MCF 10A (cell line): ENCODE results near the gene ATRIP. TPM values are rescaled to one million over a fixed set of nuclear protein-coding genes. Genes with fewer than 3 reads are reported as not detected.

Experiments
- BruUV-seq: library from RNA; stranded (reverse); fragments of 400-500 nt; replicated peaks from 2 replicates; lab custom pipeline; 2021; lab: Mats Ljungman, UMichigan
- CTCF ChIA-PET: fragments of 300-600 bp; sonication (Branson Sonifier 250); formaldehyde crosslinking; extraction: SDS; loops from one replicate; lab custom pipeline; 2021; ENCODE audit warnings: antibody characterized with exemption, inconsistent platforms; lab: Yijun Ruan, JAX
- POLR2A ChIA-PET: fragments of 300-600, 350-650 bp; sonication (Branson Sonifier 250); formaldehyde crosslinking; extraction: SDS; loops from one replicate; lab custom pipeline; 2020; ENCODE audit warnings: antibody characterized with exemption, inconsistent platforms; lab: Yijun Ruan, JAX
- DNase-seq: peaks from one replicate; pipeline ENCODE4 v3.0.0-alpha.2; 2018; ENCODE audit not compliant: unreplicated experiment
- H3K27ac Mint-ChIP-seq: one replicate; pipeline ENCODE4 v1.8.0; 2022; ENCODE audit warnings: mild to moderate bottlenecking, low read depth, mixed read lengths; ENCODE audit not compliant: unreplicated experiment
- H3K27me3 Mint-ChIP-seq: one replicate; pipeline ENCODE4 v1.8.0; 2022; ENCODE audit warnings: mixed read lengths; ENCODE audit not compliant: insufficient read depth, unreplicated experiment
- H3K36me3 Mint-ChIP-seq: one replicate; pipeline ENCODE4 v1.8.0; 2022; ENCODE audit warnings: mild to moderate bottlenecking, moderate library complexity, mixed read lengths; ENCODE audit not compliant: insufficient read depth, unreplicated experiment
- H3K4me1 Mint-ChIP-seq: one replicate; pipeline ENCODE4 v1.8.0; 2022; ENCODE audit warnings: mixed read lengths; ENCODE audit not compliant: insufficient read depth, unreplicated experiment
- H3K4me3 Mint-ChIP-seq: one replicate; pipeline ENCODE4 v1.8.0; 2022; ENCODE audit warnings: mild to moderate bottlenecking, moderate library complexity, mixed read lengths; ENCODE audit not compliant: unreplicated experiment
- H3K9me3 Mint-ChIP-seq: one replicate; pipeline ENCODE4 v1.8.0; 2022; ENCODE audit warnings: mixed read lengths; ENCODE audit not compliant: unreplicated experiment
- CTCF ChIP-seq: fragments of 200-600 bp; IDR thresholded peaks from one replicate; pipeline ENCODE4 v1.8.0; 2022; ENCODE audit warnings: antibody characterized with exemption, mild to moderate bottlenecking; ENCODE audit not compliant: unreplicated experiment
- intact Hi-C: fragments of 100-400 bp; cut with micrococcal nuclease; formaldehyde crosslinking; loops from 2 replicates; pipeline ENCODE4 v1.14.1; 2022
- total RNA-seq: library from RNA; stranded (reverse); gene quantifications from 2 replicates; pipeline ENCODE4 v1.2.3, GENCODE V29; 2022

ATRIP gene
- total RNA-seq, 1 experiment from 2014 or later, result 8.6 TPM

GRCh38 chr3:48467473-48468267, 21.1 kb downstream of the ATRIP start:
- BruUV-seq, result no TSS peak

GRCh38 chr3:48468329-48468731, 21.8 kb downstream of the ATRIP start:
- BruUV-seq, result no TSS peak
- H3K9me3 Mint-ChIP-seq, result no peaks in the 10 kb centered on the region
- H3K4me3 Mint-ChIP-seq, result no peak overlapping the region
- ChIA-PET POLR2A (interaction anchor here (1.3 kb wide), 1 partner anchor 131 kb away, joined by 4 read pairs; no protein-coding TSS in a partner anchor), CTCF (interaction anchor here (0.5 to 1.5 kb wide), 4 partner anchors 61 to 1361 kb away, joined by 3 to 5 read pairs (median 4); no protein-coding TSS in a partner anchor)
- H3K36me3 Mint-ChIP-seq, result peaks cover 53% of the 10 kb centered on the region
- H3K27ac Mint-ChIP-seq, result peak overlapping the region; percentile 22
- H3K4me1 Mint-ChIP-seq, result peaks cover 26% of the 10 kb centered on the region
- intact Hi-C loops, result loop anchor here (5.0 kb wide), 1 partner anchor 194 kb away; the partner anchor contains the start of gene CELSR3
- H3K27me3 Mint-ChIP-seq, result no peaks in the 10 kb centered on the region
- no peak for DNase-seq
- no peak for TF ChIP-seq CTCF

More at GRCh38 chr3:48467473-48468267, 21.1 kb downstream of the ATRIP start:
- Mint-ChIP-seq H3K27me3 (no peaks in the 10 kb centered on the region), H3K36me3 (peaks cover 50% of the 10 kb centered on the region), H3K4me3 (no peak overlapping the region), H3K4me1 (peaks cover 25% of the 10 kb centered on the region), H3K9me3 (no peaks in the 10 kb centered on the region), H3K27ac (peak overlapping the region; percentile 22)
- CTCF ChIA-PET, result interaction anchor here (0.6 to 1.7 kb wide), 4 partner anchors 32 to 199 kb away, joined by 3 to 8 read pairs (median 5); no protein-coding TSS in a partner anchor
- intact Hi-C loops, result loop anchor here (5.0 kb wide), 1 partner anchor 195 kb away; the partner anchor contains the start of gene CELSR3
- no peak for DNase-seq
- POLR2A ChIA-PET, result interaction anchor here (0.9 to 1.3 kb wide), 2 partner anchors 10 to 132 kb away, joined by 4 read pairs; no protein-coding TSS in a partner anchor
- TF ChIP-seq CTCF, result no peak

GRCh38 chr3:48469046-48469915, 22.7 kb downstream of the ATRIP start:
- TF ChIP-seq CTCF, result no peak
- Mint-ChIP-seq H3K27ac (no peak overlapping the region), H3K4me3 (no peak overlapping the region), H3K9me3 (no peaks in the 10 kb centered on the region), H3K4me1 (peaks cover 30% of the 10 kb centered on the region), H3K27me3 (no peaks in the 10 kb centered on the region), H3K36me3 (peaks cover 53% of the 10 kb centered on the region)
- ChIA-PET CTCF (interaction anchor here (0.5 to 1.1 kb wide), 4 partner anchors 34 to 1362 kb away, joined by 3 to 5 read pairs (median 4); no protein-coding TSS in a partner anchor), POLR2A (interaction anchor here (0.5 to 1.7 kb wide), 4 partner anchors 23 to 130 kb away, joined by 3 to 5 read pairs (median 4); partner anchors contain the start of genes ATRIP, CCDC51, PLXNB1 and TMA7)
- intact Hi-C loops, result loop anchor here (5.0 kb wide), 1 partner anchor 193 kb away; the partner anchor contains the start of gene CELSR3
- DNase-seq, result no peak
- BruUV-seq, result no TSS peak
